HG03103 (cell line): ENCODE data around the gene DPYD.
A peak's percentile ranks its signal among the peaks of the same experiment; 100 is the strongest.

Experiments used
- ATAC-seq: cut with Tn5 transposase; IDR thresholded peaks from one replicate; pipeline ENCODE4 v1.9.1; 2021; ENCODE audit warnings: low read depth; ENCODE audit not compliant: unreplicated experiment

DPYD gene

DNA sequence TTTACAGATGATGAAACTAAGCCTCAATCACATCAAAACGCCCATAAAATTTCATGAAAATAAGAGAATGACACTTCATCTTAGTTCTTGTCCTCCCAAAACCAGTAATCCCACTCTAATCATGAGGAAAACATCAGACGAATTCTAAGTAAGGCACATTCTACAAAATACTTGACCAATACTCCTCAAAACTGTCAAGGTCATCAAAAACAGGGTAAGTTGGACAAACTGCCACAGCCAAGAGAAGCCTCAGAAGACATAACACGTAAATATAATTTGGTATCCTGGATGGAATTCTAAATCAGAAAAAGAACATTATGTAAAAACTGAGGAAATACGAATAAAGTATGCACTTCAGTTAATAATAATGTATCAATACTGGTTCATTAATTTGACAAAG is 128.2 kb downstream of the DPYD start:
- no peak for ATAC-seq

DNA sequence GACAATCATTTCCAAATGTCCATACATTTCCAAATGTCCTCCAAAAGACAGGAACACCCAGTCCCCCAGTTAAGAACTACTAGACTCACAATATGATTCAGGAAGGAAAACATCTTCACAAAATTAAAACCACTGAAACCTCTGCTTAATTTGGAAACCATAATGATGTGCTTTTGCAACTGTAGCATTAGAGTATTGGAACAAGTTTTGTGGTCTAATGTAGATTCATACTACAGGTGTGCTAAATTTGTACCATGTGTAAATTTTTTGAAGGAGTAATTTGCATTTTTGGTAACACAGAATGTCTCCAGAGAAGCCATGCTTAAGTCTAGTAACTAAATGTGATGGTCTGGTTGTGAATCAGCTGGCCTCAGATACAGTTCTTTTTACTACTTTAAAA is 129.6 kb downstream of the DPYD start:
- ATAC-seq, result peak; percentile 80

DNA sequence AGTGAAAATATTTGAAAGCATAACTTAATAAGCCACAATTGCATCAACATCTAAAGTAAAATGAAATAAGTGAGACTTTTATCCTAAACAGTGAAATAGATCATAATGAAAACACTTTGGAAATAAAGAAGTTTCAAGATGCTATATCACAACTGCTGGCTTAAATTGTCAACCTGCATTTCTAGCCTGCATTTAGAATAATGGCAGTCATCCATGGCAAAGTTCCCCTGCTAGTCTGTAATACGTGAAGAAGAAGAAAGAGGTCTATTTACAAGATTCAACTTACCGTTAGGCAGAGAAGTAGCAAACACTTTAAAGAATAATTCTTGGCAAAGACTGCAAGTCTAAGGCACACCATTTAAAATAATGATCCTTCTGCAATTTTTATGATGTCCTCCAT is 133.6 kb downstream of the DPYD start:
- no peak for ATAC-seq

DNA sequence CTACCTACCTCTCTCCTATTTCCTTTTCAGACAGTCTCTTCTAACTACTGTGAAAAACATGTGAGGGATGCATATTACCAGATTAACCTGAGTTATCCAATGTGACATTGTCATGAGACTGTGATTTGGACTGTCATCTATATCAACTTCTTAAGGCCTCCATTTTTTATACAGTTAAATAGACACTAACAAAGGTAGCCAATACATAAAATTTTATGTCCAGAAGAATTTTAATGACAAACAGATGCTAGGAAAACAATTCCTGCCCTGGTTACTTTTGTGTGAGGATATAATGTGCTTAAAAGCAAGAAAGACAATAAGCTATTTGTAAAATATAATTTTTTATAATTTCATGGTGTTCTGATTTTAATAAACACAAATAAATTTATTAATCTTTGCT is 136.2 kb downstream of the DPYD start:
- ATAC-seq, result no peak

DNA sequence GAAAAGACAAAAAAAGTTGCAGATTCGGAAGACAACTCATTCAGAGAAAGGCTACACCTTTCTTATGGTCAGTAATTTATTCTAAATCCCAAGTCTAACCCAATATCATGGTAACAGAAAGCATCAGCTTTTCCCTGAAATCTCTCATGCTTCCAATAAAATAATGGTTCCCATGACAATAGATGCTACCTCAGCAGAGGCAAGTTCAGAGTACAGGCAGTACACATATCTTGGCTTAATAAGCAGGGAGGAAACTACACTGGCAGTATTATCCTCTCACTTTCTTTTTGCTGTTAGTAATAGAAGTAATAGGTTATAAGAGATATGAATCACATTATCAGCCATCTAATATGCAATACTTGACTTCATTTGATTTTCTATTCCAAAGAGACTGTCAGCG is 137.1 kb downstream of the DPYD start:
- no peak for ATAC-seq

DNA sequence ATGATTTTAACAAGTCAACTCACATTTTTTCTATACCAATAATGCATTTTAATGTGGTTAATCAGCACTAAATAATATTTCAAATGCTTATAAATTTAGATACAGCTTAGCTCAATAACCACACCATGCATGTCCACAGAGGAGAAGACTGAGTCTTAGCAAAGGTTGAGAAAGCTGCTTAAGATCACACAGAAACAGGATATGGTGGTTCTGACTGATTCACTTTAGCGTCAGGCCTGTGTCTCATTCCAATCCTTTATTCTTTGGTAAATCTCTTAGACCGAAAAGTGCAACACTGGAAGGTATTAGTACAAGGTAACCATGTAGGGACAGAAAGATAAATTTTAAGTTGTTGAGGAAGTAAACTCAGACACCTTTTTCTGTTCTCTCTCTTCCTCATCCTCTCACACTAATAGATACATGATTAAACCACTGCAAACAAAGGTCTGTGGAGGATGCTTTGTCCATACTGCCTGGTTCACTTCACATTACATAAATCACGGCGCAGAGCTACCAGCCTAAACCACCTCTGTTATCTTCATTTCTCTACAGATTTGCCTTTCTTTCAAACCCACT is 139.0 kb downstream of the DPYD start:
- peak; percentile 48 for ATAC-seq

DNA sequence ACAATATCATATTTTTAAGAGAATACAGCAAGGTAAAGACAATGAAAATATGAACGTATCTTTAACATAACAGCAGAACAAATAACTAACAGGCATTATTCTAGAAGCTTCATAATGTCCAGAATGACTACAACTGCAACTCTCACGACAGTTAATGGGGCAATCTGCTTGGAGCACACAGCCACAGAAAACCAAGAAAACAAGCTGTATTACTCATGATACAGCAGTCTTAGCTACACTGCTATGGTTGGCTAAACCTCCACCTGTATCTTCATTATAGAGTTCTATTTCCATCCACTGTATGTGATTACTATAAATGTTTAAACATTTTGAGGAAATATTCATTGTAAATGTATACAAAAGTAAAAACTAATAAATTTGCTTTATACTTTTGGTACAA is 139.9 kb downstream of the DPYD start:
- ATAC-seq, result no peak

DNA sequence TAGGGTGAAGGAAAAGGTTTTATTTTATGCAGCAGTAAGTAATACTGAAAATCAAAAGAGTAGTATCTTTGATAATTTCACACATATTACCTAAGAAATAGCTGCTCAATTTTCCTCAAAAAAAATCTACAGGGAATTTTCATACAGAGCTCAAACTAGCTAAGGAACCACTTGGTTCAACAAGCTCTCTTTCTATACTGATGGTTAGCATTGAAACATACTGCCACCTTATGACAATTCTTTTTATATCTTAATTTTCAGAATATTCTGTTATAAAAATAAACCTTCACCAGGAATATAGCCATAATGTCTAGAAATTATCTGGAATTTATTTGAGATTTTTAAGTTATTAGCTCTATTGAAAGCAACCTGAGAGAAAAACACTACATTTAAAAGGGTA is 142.1 kb downstream of the DPYD start:
- ATAC-seq, result no peak

DNA sequence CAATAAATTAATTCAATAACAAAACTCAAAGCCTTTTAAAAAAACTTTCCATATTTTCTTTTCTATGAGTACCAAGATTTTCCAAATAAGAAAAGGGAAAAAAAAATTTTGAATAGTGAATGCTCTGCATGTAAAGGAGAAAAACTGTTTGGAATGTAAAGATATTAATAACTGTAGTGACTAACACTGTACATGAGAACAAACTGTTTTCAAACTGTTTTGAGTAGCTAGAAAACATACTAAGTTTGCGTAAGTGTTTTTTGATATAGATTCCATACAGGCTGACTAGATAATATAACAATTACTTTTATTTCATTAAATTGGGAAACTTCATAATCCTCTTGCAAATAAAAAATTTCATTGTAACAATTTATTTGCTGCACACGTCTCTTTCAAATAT is 150.5 kb downstream of the DPYD start:
- no peak for ATAC-seq

DNA sequence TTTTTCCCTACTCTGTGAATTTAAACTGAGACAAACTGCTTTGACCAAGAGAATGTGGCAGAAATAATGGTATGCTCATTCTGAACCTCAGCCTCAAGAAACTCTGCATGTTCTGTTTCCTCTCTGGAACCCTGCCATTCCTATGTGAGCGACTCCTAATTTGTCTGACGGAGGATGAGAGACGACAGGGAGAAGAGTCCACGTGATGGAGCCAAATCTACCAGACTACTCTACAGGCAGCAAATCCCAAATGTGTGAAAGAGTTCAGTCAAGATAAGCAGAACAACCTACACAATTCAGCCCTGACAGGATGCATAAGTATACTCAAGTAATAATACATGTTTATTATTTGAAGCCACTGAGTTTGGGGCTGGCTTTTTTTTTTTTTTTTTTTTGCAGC is 153.5 kb downstream of the DPYD start:
- no peak for ATAC-seq

DNA sequence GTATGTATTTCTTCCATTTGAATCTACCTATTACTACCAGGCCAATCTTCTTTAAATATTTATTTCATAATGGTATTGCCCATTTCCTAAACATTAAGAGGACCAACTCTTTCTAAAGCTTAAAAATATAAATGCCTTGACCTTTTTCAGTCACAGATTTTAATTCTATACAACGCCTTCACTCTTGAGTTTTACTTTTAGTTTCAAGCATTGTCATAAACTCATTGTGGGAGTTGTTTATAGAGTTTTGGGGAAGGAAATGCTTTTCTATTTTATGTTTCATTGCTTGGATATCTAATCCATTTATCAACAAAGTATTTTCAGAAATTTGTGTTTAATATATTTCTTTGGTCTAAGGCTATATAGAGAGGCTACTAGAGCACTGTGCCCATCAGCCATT is 155.8 kb downstream of the DPYD start:
- no peak for ATAC-seq

DNA sequence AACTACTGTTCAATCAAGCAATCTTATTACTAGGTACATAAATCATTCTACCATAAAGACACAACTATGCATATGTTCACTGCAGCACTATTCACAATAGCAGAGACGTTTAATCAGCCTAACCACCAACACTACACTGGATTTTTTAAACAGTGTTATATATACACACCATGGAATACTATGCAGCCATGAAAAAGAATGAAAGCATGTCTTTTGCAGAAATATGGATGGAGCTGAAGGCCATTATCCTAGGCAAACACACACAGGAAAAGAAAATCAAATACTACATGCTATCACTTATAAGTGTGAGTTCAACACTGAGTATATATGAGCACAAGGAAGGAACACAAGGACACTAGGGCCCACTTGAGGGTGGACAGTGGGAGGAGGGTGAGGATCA is 159.2 kb downstream of the DPYD start:
- ATAC-seq, result no peak

DNA sequence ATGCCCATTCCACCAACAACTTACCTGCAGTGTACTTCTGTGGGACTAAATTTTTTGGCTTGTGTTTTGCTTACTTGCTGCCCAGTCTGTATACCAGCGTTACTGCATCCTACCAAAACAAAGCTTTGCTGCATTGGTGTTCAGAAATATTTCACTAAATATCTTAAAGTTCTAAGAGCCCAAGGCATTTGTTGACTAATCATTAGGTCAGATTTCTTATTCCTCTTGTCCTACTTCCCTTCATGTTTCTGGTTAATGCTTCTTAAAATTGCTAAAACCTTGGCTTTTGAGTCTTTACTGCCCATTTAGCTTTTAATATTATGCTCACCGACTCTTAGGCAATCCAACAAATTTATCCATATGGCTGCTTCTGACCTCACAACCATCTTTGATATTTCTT is 161.8 kb downstream of the DPYD start:
- ATAC-seq, result no peak

DNA sequence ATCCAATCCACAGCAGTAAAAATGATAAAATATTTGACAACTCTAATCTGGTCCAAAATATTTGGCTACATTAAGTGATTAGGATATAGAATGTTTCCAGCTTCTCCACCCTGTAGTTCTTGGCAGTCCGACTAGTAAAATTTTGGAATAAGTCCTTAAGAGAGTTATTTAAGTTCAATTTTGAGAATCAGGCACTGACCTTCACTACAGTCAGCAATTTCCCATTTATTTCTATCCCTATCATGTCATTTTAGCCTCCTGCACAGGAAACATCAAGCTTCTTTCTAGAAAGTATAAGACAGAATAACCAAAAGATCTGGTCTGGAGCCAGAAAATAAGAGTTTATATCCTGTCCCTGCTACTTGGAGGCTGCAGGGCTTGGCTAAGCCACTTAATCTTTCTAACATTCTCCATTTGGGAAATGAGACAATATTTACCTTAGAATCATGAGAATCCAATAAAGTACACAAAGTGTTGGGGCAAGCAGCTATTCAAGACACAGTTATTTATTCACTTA is 162.2 kb downstream of the DPYD start:
- ATAC-seq, result no peak

DNA sequence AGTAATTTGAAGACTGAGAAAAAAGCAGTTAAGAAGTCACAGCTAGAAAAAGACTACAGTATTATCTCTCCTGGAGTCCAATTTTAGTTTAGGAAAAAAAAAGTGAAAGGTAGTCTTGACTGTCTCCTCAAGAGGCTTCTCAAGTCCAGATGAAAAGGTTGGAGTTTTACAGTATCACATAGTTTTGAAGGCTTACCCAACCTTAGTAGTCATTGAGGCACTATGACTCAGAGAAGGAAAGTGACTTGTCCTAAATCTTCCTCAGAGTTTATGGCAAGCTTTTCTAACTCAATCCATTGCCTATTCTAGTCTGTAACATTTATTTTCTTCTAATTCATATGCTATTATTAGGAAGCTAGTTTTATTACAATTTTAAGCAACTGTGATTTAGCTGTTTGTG is 174.9 kb downstream of the DPYD start:
- no peak for ATAC-seq

DNA sequence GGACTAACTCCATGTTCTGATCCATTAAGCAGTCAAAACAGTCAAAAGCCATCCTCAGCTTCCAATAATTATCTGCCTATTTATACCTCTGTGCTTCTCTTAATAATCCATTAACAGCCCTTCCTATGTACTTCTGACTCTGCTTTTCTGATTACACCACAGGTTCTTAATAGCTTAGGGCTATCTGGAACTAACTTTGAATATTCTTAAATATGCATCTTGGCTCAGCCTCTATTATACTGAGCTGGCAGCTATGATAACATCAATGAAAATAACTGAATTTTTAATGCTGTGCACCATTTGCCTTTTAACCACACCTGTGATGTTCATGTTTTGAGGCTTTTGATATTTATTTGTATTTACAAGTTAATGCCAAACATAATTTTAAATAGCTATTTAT is 175.9 kb downstream of the DPYD start:
- ATAC-seq, result no peak

DNA sequence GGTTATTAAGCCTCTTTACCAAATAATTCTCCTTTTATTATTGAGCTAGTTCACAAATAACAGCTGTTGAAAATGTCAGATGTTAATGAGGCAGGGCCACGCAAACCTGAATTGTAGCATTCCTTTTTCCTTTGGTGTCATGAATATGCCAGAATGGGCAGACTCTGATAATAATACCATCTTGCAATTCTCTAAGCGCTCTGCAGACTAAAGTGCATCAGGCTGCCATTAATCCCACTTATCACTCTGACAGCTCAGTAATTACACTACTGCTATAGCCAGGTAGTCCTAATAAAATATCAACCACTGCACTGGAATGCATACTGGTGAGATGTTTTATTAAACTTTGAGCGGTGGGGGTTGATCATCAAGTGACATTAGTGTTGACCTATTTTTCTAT is 177.7 kb downstream of the DPYD start:
- ATAC-seq, result no peak

DNA sequence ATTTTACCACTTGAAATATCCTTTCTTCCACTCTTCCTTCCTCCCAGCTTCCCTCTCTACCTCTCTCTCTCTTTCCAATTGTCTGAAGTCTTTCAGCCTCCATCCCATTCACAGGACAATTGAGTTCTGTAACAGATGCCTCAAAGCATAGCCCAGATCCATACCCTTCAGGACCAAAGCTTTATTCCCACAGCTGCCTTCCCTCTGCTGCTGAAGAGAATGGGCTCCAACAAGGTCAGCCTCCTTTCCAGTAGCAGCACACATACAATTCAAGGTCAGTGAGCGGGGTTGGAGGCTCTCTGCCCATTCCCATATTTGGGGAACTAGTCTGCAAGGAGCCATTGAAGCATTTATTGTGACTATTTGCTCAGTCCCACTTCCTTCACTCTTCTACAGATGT is 179.9 kb downstream of the DPYD start:
- ATAC-seq, result no peak

DNA sequence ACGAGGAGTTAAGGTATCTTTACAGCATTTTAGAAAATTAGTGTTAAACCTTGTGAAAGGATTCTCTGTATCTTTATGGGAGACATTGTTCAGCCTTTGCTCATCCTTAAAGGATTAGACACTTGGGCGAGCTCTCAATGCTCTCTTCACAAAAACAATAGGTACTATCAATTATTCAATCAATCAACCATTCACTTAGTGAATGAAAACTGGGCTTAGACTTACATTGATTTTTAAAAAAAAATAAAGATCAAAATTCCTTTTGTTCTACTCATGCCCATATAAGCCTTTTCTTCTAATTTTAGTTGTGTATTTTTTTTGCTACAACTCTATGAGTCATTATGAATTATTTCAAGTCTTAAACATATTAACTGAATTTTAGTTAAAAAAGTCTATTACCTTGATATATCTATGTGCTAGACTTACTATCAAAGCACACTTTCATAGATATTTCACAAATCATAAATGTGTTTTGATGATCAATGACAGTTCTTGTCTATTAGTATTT is 181.2 kb downstream of the DPYD start:
- ATAC-seq, result no peak

DNA sequence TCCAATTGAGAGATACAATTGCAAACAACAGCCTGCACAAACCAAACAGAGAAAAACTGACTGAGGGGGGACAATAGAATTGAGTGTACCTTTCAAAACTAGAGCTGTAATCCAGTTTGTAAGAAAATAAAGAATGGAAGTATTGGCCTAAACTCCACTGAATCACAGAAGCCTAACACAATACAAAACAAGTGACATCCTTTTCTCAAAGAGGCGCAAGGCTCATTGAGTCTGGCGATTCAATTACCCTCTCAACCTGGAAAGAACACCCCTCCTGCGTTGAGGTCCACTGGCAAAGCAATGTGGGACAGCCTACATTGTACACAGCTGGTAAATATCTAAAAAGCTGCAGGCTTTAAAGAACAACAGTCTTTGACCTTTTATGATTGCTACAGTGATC is 182.6 kb downstream of the DPYD start:
- ATAC-seq, result no peak

DNA sequence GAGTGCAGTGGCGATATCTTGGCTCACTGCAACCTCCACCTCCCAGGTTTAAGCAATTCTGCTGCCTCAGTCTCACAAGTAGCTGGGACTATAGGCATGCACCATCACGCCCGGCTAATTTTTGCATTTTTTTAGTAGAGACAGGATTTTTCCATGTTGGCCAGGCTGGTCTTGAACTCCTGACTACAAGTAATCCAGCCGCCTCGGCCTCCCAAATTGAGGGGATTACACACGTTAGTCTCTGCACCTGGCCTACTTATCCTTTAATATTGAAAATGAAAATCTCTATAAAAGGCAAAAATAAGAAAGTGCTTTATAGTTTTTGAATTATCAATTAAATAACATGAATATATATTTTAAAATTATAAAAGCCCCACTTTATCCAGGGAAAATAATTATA is 190.6 kb downstream of the DPYD start:
- no peak for ATAC-seq

DNA sequence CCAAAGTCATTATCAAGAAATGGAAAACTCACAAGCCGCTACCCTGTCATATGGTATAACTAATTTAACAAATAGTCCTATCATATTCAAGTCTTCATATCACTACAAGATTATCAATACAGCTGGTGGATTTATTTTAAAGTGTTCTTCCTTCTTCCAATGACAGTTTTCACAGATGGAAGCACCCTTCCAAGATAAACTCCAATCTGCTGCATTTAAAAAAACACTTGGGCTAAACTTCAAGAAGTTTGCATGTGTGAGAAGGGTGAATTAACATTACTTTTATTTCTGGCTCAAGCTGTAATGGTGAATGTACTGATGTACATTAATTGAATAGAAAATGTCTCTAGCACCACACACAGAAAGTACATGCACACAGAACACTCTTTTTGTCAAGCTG is 192.4 kb downstream of the DPYD start:
- no peak for ATAC-seq

DNA sequence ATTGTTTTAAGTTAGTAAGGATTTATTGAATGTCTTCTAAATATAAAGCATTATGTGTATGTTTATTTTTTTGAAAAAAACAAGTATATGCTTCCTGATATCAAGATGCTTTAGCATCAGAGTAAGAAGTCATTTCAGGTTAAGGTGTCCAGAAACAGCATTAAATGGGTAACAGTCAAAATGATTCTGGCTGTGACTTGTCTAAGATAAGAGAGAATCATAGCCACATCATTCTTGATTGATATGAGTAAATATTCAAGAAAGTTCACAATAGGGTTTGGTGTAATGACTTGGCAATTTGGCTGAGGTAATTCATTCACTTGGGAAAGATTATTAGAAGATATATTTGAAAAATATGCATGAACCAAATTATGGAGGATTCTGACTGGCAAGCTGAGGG is 193.8 kb downstream of the DPYD start:
- no peak for ATAC-seq
